Activated CD8-positive, alpha-beta memory T cell treated with anti-CD3 and anti-CD28 coated beads, Interleukin-2, amount 50 U/mL, for 24 hours (primary cell): Measurements from ENCODE around the gene TES.
"Not testable (repeated sequence)": the region's sequence is repeated elsewhere in the genome, so short reads cannot be mapped to it uniquely, and the experiment has no call there.

Experiments
- DNase-seq: peaks from one replicate; pipeline ENCODE4 v3.0.0-alpha.2; 2020; ENCODE audit errors: extremely low read depth

Gene TES

GRCh38 chr7:116284390-116284789 lies 74.1 kb downstream of the TES start:
- DNase-seq: no peak

- DNase-seq: no peak
Observed at GRCh38 chr7:116285252-116285651, 74.9 kb downstream of the TES start.

GRCh38 chr7:116290740-116291139 lies 80.4 kb downstream of the TES start:
- DNase-seq: no peak

GRCh38 chr7:116291937-116292336 lies 81.6 kb downstream of the TES start:
- DNase-seq: no peak

- DNase-seq: no peak
Observed at GRCh38 chr7:116292381-116292780, 82.0 kb downstream of the TES start.

GRCh38 chr7:116293139-116293538 lies 82.8 kb downstream of the TES start:
- DNase-seq: no peak

GRCh38 chr7:116293633-116294032 lies 83.3 kb downstream of the TES start:
- no peak for DNase-seq

GRCh38 chr7:116295903-116296302 lies 85.6 kb downstream of the TES start:
- DNase-seq: not testable (repeated sequence)

GRCh38 chr7:116298055-116298454 lies 87.7 kb downstream of the TES start:
- DNase-seq: no peak

- no peak for DNase-seq
Observed at GRCh38 chr7:116298576-116298975, 88.2 kb downstream of the TES start.

- DNase-seq: no peak
Observed at GRCh38 chr7:116305485-116306408, 95.4 kb downstream of the TES start.

GRCh38 chr7:116306409-116307048 lies 96.2 kb downstream of the TES start:
- no peak for DNase-seq

- DNase-seq: no peak
Observed at GRCh38 chr7:116307253-116307652, 96.9 kb downstream of the TES start.
